Keratinocyte (primary cell): ENCODE results near the gene WAC.

Experiments used
- CTCF ChIP-seq, 3 experiments: IDR thresholded peaks in 1 of 3; conservative IDR thresholded peaks in 1 of 3; optimal IDR thresholded peaks in 1 of 3; 2 replicates in 2 of 3; 3 replicates in 1 of 3; pipeline versions ENCODE3 to v1.5.1; 2011; ENCODE audit warnings: low read length in 3 of 3, mild to moderate bottlenecking in 3 of 3, moderate library complexity in 2 of 3, control low read depth in 1 of 3, inconsistent platforms in 1 of 3; ENCODE audit not compliant: insufficient read depth in 2 of 3; ENCODE audit errors: extremely low read depth in 1 of 3
- EZH2 ChIP-seq: IDR thresholded peaks from one replicate; pipeline ENCODE4 v1.6.1; 2012; ENCODE audit warnings: inconsistent platforms, mild to moderate bottlenecking, low read length, moderate library complexity

- no peak for TF ChIP-seq CTCF (optimal IDR thresholded peaks at IDR 0.05 in 1 of 3, IDR thresholded peaks at IDR 0.05 in 1 of 3, conservative IDR thresholded peaks at IDR 0.05 in 1 of 3; ENCODE audit: extremely low read depth in 1 of 3, insufficient read depth in 2 of 3, low read length in 3 of 3)
- no peak for TF ChIP-seq EZH2
Observed at GRCh38 chr10:28503114-28503513, 29.8 kb upstream of the WAC start.
